Endothelial cell of umbilical vein (primary cell): ENCODE data around the gene TARS2. TPM values are rescaled to one million over a fixed set of nuclear protein-coding genes. Genes with fewer than 3 reads are reported as not detected.

ENCODE experiments used
- BruUV-seq: library from RNA; stranded (reverse); fragments of 400-500 nt; replicated peaks from 2 replicates; lab custom pipeline; 2021; lab: Mats Ljungman, UMichigan
- CTCF ChIA-PET: fragments of 300-600, 350-600 bp; sonication (Branson Sonifier 250); formaldehyde crosslinking; loops from one replicate; lab custom pipeline; 2021; ENCODE audit warnings: antibody characterized with exemption, inconsistent platforms; lab: Charles Lee
- POLR2A ChIA-PET: fragments of 300-600, 350-600 bp; sonication (Branson Sonifier 250); formaldehyde crosslinking; loops from one replicate; lab custom pipeline; 2021; ENCODE audit warnings: antibody characterized with exemption, inconsistent platforms; lab: Charles Lee
- DNase-seq: peaks from one replicate; pipeline ENCODE4 v3.0.0-alpha.2; 2011; ENCODE audit warnings: low read depth, low spot score
- FAIRE-seq: peaks from 2 replicates; lab custom pipeline; 2011; peaks lifted over from hg19 to GRCh38; lab: Jason Lieb, UNC
- H2AFZ ChIP-seq: 2 replicates; pipeline ENCODE4 v1.6.0; 2012; ENCODE audit warnings: low read depth, low read length, control low read depth, inconsistent platforms
- H3K27ac ChIP-seq: 2 replicates; pipeline ENCODE4 v1.5.1; 2011; ENCODE audit warnings: low read depth, mild to moderate bottlenecking, control low read depth, low read length, moderate library complexity; ENCODE audit not compliant: insufficient read depth
- H3K27me3 ChIP-seq, 2 experiments: 2 replicates each; pipeline versions ENCODE4 v1.6.0 to v1.6.1; 2011; ENCODE audit warnings: low read length in 2 of 2, mixed read lengths in 1 of 2; ENCODE audit not compliant: control insufficient read depth in 2 of 2, insufficient read depth in 2 of 2
- H3K36me3 ChIP-seq, 2 experiments: 2 replicates in 1 of 2; 3 replicates in 1 of 2; pipeline ENCODE4 v1.5.1; 2011; ENCODE audit warnings: low read length in 2 of 2, mild to moderate bottlenecking in 1 of 2, moderate library complexity in 1 of 2; ENCODE audit not compliant: control insufficient read depth in 2 of 2, insufficient read depth in 2 of 2; ENCODE audit errors: extremely low read depth in 1 of 2
- H3K4me1 ChIP-seq: 3 replicates; pipeline ENCODE4 v1.5.1; 2011; ENCODE audit warnings: mild to moderate bottlenecking, low read length; ENCODE audit not compliant: control insufficient read depth, insufficient read depth; ENCODE audit errors: extremely low read depth
- H3K4me2 ChIP-seq: 2 replicates; pipeline ENCODE4 v1.6.1; 2011; ENCODE audit warnings: low read length, control low read depth, mixed read lengths; ENCODE audit not compliant: insufficient read depth
- H3K4me3 ChIP-seq, 3 experiments: fragments of 200-600 bp in 1 of 3; sonication (generic), shearing (Covaris generic) in 1 of 3; replicated peaks in 1 of 3; 2 replicates each; pipeline ENCODE4 v1.5.1; 2011 to 2016; ENCODE audit warnings: control low read depth in 3 of 3, low read length in 3 of 3, mild to moderate bottlenecking in 2 of 3, inconsistent platforms in 1 of 3, low read depth in 1 of 3, moderate library complexity in 1 of 3; ENCODE audit not compliant: insufficient read depth in 1 of 3
- H3K79me2 ChIP-seq: 2 replicates; pipeline ENCODE4 v1.6.0; 2012; ENCODE audit warnings: low read length, inconsistent platforms; ENCODE audit not compliant: control insufficient read depth, insufficient read depth
- H3K9ac ChIP-seq: replicated peaks from 2 replicates; pipeline ENCODE3; 2011; ENCODE audit warnings: low read length, control low read depth; ENCODE audit not compliant: insufficient read depth; ENCODE audit errors: extremely low read depth
- H3K9me1 ChIP-seq: replicated peaks from 3 replicates; pipeline ENCODE4 v1.6.0; 2011; ENCODE audit warnings: mild to moderate bottlenecking, low read length; ENCODE audit not compliant: control insufficient read depth, insufficient read depth; ENCODE audit errors: extremely low read depth
- H3K9me3 ChIP-seq: replicated peaks from 2 replicates; pipeline ENCODE4 v1.5.1; 2012; ENCODE audit warnings: low read length, inconsistent platforms; ENCODE audit not compliant: control insufficient read depth, insufficient read depth
- H4K20me1 ChIP-seq: replicated peaks from 2 replicates; pipeline ENCODE3; 2011; ENCODE audit warnings: mild to moderate bottlenecking, low read length; ENCODE audit not compliant: control insufficient read depth, insufficient read depth; ENCODE audit errors: extremely low read depth
- EZH2 ChIP-seq: IDR thresholded peaks from 2 replicates; pipeline ENCODE4 v1.6.1; 2012; ENCODE audit warnings: borderline replicate concordance, low read depth, mild to moderate bottlenecking, moderate library complexity, low read length, inconsistent platforms; ENCODE audit not compliant: severe bottlenecking
- GATA2 ChIP-seq: IDR thresholded peaks from 2 replicates; pipeline ENCODE4 v1.7.0; 2011; ENCODE audit warnings: low read depth, mild to moderate bottlenecking, moderate library complexity, mixed read lengths, low read length; ENCODE audit not compliant: insufficient read length, insufficient read depth
- POLR2A ChIP-seq: IDR thresholded peaks from 2 replicates; pipeline ENCODE4 v1.6.1; 2012; ENCODE audit warnings: low read depth, mild to moderate bottlenecking, control low read depth, low read length
- dilution Hi-C: fragments of 300-500 bp; cut with MboI; formaldehyde crosslinking; loops from one replicate; pipeline ENCODE4 v1.15.0; 2019; ENCODE audit warnings: low sequenced_read_pairs; ENCODE audit not compliant: extremely low pct_ligation_motif_present
- intact Hi-C: fragments of 100-400 bp; cut with micrococcal nuclease; formaldehyde crosslinking; loops from one replicate; pipeline ENCODE4 v1.10.0; 2022
- polyA plus RNA-seq, 4 experiments: library from polyadenylated mRNA; depleted of rRNA in 3 of 4; stranded (reverse) in 3 of 4; unstranded in 1 of 4; fragments of >200 nt; gene quantifications; 2 replicates each; pipeline versions ENCODE4 v1.2.1 to v1.2.3, GENCODE V29; 2011 to 2012; ENCODE audit warnings: missing spikeins in 1 of 4
- total RNA-seq: library from RNA; stranded (reverse); gene quantifications from 2 replicates; pipeline ENCODE4 v1.2.3, GENCODE V29; 2021

TARS2 gene
- total and polyA plus RNA-seq, 2 donors (not counting 3 experiments of a cell fraction or from before 2014, with no cell fraction given), result 21.5 to 22.0 TPM

DNA sequence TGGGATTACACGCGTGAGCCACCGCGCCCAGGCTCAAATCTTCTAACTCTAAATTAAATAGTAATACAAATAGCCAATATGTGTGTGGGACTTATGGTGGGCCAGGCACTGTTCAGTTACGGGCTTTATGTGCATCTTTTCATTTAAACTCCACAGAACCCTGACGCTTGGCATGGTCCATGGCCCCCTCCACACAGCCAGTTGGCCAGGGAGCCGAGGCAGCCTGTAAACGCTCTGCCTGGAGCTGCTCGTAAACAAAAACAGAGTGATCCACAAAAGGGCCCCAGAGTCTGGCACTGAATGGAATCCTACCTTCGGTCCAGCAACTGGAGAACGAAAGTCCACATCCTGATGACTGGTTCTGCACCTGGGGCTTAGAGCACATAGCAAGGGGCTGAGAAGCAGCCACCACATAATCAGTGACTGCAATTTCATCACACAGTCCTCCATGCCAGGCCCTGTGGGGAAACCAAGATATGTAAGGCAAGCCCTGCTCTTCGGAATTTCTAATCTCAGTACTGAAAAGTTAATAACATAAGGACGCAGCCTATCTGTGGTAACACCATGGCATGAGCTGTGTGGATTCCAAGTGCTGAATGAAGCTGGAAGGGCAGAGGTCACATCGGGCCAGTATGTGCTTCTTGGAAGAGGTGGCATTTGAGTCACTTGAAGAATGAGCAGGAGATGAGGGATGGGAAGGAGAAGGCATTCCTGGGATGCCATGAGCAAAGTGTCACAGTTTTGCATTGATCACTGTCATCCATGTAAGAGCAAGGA lies 48.5 kb downstream of the TARS2 start:
- FAIRE-seq (no peak), DNase-seq (no peak)
- dilution Hi-C loops, result no loop called here
- BruUV-seq, result no TSS peak
- H3K4me1 ChIP-seq, result no peaks in the 10 kb centered on the region
- no peak overlapping the region for H3K4me3 ChIP-seq
- H3K27ac ChIP-seq, result no peak overlapping the region
- no peaks in the 10 kb centered on the region for H3K9me1 ChIP-seq
- CTCF ChIA-PET, result interaction anchor here (1.0 to 2.8 kb wide), 4 partner anchors 13 to 25 kb away, joined by 3 to 10 read pairs (median 6); partner anchors contain the start of genes ADAMTSL4 and FALEC
- H3K36me3 ChIP-seq, result no peaks in the 10 kb centered on the region
- H4K20me1 ChIP-seq, result no peaks in the 10 kb centered on the region
- H3K4me2 ChIP-seq, result no peak overlapping the region
- no peaks in the 10 kb centered on the region for H3K9me3 ChIP-seq
- intact Hi-C loops, result no loop called here
- H2AFZ ChIP-seq, result no peak overlapping the region
- no peaks in the 10 kb centered on the region for H3K27me3 ChIP-seq
- no peaks in the 10 kb centered on the region for H3K79me2 ChIP-seq
- POLR2A ChIA-PET, result no interaction called here
- TF ChIP-seq GATA2, result no peak
- H3K9ac ChIP-seq, result no peak overlapping the region

- H3K36me3 ChIP-seq, result no peaks in the 10 kb centered on the region
- no peak overlapping the region for H2AFZ ChIP-seq
- TF ChIP-seq POLR2A (no peak), EZH2 (no peak)
- no peaks in the 10 kb centered on the region for H3K4me1 ChIP-seq
- BruUV-seq, result no TSS peak
- no peak overlapping the region for H3K27ac ChIP-seq
- no peaks in the 10 kb centered on the region for H4K20me1 ChIP-seq
- H3K9ac ChIP-seq, result no peak overlapping the region
- no peak overlapping the region for H3K4me2 ChIP-seq
- FAIRE-seq (no peak), DNase-seq (no peak)
- dilution Hi-C loops, result no loop called here
- ChIA-PET CTCF (interaction anchor here (1.0 to 2.8 kb wide), 5 partner anchors 10 to 281 kb away, joined by 3 to 10 read pairs (median 5); partner anchors contain the start of genes ADAMTSL4 and FALEC), POLR2A (no interaction called here)
- no peak overlapping the region for H3K4me3 ChIP-seq
- intact Hi-C loops, result no loop called here
- H3K9me3 ChIP-seq, result no peaks in the 10 kb centered on the region
- H3K27me3 ChIP-seq, result no peaks in the 10 kb centered on the region
- no peaks in the 10 kb centered on the region for H3K79me2 ChIP-seq
- H3K9me1 ChIP-seq, result no peaks in the 10 kb centered on the region
Measured at GRCh38 chr1:150536836-150537731, 49.9 kb downstream of the TARS2 start.
